Endothelial cell of umbilical vein (primary cell): ENCODE measurements around the gene CCDC196.

Source experiments
- CTCF ChIP-seq, 2 donors: IDR thresholded peaks; 1 replicate in 1 of 2; 2 replicates in 1 of 2; pipeline ENCODE4 v1.5.1; 2011; ENCODE audit warnings: low read length in 2 of 2, mild to moderate bottlenecking in 2 of 2, moderate library complexity in 2 of 2, control low read depth in 1 of 2, inconsistent platforms in 1 of 2, low read depth in 1 of 2; ENCODE audit not compliant: insufficient read depth in 1 of 2; ENCODE audit errors: extremely low read depth in 1 of 2
- EZH2 ChIP-seq: IDR thresholded peaks from 2 replicates; pipeline ENCODE4 v1.6.1; 2012; ENCODE audit warnings: borderline replicate concordance, low read depth, mild to moderate bottlenecking, moderate library complexity, low read length, inconsistent platforms; ENCODE audit not compliant: severe bottlenecking
- FOS ChIP-seq: IDR thresholded peaks from 2 replicates; pipeline ENCODE4 v1.6.1; 2011; ENCODE audit warnings: mild to moderate bottlenecking, low read length, moderate library complexity, borderline replicate concordance; ENCODE audit not compliant: insufficient read depth
- GATA2 ChIP-seq: IDR thresholded peaks from 2 replicates; pipeline ENCODE4 v1.7.0; 2011; ENCODE audit warnings: low read depth, mild to moderate bottlenecking, moderate library complexity, mixed read lengths, low read length; ENCODE audit not compliant: insufficient read length, insufficient read depth
- MAX ChIP-seq: IDR thresholded peaks from 2 replicates; pipeline ENCODE4 v1.6.1; 2011; ENCODE audit not compliant: insufficient read depth, insufficient read length
- MYC ChIP-seq: IDR thresholded peaks from one replicate; pipeline ENCODE4 v1.6.1; 2011; ENCODE audit warnings: mild to moderate bottlenecking, low read depth, low read length
- POLR2A ChIP-seq: IDR thresholded peaks from 2 replicates; pipeline ENCODE4 v1.6.1; 2012; ENCODE audit warnings: low read depth, mild to moderate bottlenecking, control low read depth, low read length
- POLR2AphosphoS5 ChIP-seq: IDR thresholded peaks from 2 replicates; pipeline ENCODE4 v1.6.1; 2012; ENCODE audit warnings: low read depth, mild to moderate bottlenecking, control low read depth, low read length, moderate library complexity; ENCODE audit not compliant: insufficient read depth

- no peak for TF ChIP-seq POLR2A
- no peak for TF ChIP-seq CTCF (IDR thresholded peaks at IDR 0.05; ENCODE audit: extremely low read depth in 1 of 2, insufficient read depth in 1 of 2, low read depth in 1 of 2, low read length in 2 of 2)
- no peak for TF ChIP-seq POLR2AphosphoS5
- no peak for TF ChIP-seq EZH2
- TF ChIP-seq GATA2 = no peak
- no peak for TF ChIP-seq FOS
- no peak for TF ChIP-seq MYC
- TF ChIP-seq MAX = no peak
These were observed 10.7 kb downstream of the CCDC196 start for GRCh38 chr14:66496911-66497310.
